SW480 (cell line): Measurements from ENCODE around the gene CDYL.

Experiments used
- DNase-seq: peaks from one replicate; pipeline ENCODE4 v3.0.0-alpha.2; 2016; ENCODE audit warnings: low spot score

The CDYL gene

GRCh38 chr6:4884646-4885340 is 108.6 kb downstream of the CDYL start:
- no peak for DNase-seq

DNA sequence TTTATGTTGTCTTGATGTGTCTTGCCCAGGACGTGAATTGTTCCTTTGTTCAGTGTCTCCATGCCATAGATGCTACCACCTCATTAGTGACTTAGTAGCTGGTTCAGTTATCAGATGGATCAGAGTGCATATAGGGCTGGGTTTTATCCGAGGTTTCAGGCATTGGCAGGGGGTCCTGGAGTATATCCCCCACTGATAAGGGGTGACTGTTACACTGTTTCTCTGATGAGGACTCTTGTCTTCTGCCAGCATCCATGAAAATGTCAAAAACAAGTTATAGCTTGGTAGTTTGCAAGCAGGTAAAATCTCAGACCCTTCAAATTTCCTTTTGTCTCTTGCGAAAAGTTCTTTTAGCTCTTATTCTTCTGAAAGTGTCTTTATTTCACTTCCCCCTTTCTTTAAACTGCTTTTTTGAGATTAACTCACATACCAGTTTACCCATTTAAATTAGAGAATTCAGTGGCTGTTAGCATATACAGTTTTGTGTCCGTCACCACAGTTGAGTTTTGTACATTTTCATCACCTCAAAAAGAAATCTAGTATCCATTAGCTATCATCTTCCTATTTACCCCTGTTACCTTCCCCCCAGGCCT is 109.2 kb downstream of the CDYL start:
- DNase-seq, result no peak

- DNase-seq, result no peak
Observed at GRCh38 chr6:4888841-4889240, 112.6 kb downstream of the CDYL start.

DNA sequence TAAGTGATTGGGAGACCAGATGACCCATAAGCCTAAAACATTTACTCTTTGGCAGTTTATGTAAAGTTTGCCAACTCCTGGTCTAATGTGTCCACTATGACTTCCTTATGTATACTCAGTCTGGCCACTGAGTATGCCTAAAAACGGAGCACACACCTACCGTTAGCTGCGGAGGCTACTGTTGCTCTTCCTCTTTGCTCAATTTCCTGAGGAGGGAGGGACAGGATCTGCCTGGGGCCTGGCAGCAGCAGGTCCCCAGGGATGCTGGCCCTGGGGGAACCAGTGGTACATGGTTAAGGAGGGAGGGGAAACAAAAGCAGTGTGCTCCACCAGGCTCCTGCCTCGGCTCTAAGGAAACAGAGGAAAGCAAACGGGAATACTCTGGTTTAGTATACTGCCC is 113.5 kb downstream of the CDYL start:
- DNase-seq, result no peak

GRCh38 chr6:4890191-4890590 is 114.0 kb downstream of the CDYL start:
- DNase-seq, result no peak

- DNase-seq, result no peak
Observed at GRCh38 chr6:4890627-4891026, 114.4 kb downstream of the CDYL start.

DNA sequence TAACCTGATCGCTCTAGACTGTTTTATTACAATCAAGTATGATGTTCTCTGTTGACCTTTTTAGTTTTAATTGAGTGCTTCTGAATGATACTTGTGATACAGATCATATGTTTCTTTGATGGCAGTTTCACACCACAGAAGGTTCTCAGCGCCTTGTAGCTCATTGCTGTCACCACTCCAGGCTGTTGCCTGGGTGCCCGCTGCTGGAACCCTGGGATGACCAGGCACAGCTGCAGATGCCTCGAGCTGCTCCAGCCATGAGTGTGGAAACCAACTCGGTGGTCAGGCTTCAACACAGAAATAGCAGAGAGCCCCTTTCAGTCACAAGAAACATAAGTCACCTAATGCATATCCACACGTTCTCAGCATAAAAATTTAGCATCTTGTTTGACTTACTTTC is 114.9 kb downstream of the CDYL start:
- no peak for DNase-seq

DNA sequence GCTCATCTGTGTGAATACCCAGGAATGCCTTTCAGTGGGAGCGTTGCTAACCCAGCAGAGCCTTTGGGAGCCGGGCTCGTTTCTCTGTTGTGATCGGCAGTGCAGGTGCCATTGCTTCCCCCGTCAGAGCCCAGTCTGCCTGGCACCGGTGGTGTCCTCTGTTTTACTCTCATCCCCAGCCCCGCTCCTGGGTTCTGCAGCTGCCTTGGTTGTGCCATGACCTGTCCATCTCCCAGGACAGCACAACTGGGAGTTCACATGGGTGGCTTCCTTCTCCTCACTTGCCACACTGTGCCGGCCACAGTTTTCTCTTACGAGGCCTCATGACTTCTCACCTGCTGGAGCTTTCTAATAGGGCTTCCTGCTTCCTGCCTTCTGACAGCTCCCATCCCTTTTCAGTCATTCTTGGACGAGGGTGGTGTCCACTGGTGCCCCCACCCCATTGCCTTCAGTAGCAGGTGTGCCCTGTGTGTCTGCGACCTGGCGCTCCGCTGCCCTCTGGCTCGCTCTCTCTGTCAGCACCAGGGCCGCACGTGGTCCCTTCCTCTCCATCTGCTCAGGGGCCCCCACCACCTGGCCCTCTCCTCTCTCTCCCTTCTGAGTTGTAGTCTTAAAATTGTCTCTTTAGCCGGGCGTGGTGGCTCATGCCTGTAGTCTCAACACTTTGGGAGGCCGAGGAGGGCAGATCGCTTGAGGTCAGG is 116.7 kb downstream of the CDYL start:
- no peak for DNase-seq

GRCh38 chr6:4894049-4894448 is 117.8 kb downstream of the CDYL start:
- DNase-seq, result no peak

DNA sequence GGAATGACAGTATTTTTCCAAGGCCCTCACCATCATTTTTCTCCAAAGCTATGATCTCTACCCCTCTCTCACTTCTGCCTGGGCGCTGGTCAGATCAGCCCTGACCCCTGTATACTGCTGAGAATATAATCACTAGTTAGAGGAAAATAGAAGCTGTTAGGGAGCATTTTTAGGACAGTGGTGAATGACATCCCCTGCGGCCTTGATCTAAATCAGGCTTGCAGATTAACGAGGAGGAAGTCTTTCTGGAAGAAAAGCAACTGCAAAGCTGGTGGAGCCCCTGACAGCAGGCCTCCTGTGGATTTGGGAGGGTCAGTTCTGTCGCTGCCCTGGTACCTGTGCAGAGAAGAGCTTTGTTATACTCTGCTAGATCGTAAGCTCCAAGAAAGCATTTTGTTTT is 119.8 kb downstream of the CDYL start:
- no peak for DNase-seq

DNA sequence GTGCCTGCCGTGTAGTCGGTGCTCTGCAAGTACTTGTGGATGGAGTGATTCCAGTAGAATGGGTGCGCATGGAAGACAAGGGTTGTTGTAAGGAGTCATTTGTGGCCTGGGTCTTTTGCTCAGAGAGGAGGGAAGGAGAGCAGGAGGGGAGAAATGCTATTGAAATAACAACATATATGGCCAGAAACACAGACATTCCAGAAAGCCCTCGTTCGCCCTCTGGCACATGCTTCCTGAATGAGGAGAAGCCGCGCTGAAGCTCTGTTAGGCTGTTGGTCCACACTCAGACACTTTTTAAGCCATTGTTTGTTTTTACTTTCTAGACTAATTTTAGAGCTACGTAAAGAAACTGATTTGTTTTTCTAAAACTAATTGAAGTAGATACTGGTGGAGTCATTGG is 120.2 kb downstream of the CDYL start:
- DNase-seq, result no peak

GRCh38 chr6:4899249-4900034 is 123.2 kb downstream of the CDYL start:
- no peak for DNase-seq

GRCh38 chr6:4901386-4902061 is 125.3 kb downstream of the CDYL start:
- no peak for DNase-seq

- DNase-seq, result no peak
Observed at GRCh38 chr6:4902363-4902762, 126.2 kb downstream of the CDYL start.

DNA sequence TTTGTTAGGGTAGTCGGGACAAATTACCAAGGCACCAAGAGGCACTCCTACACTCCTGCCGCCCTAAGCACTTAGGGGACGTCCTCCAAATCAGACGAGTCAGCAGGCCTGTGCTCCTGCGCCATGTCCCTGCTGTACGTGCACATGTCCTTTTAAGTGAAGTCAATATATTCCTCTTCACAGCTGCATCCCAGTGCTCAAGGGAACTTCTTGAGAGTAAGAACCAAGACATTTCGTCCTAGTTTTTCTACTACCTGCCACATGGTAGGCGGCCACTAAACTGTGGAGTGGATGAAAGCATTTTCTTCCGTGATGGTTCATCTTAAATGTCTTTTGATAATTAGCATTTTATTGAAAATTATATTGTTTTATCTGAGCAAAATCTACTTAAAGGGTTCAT is 126.9 kb downstream of the CDYL start:
- no peak for DNase-seq

GRCh38 chr6:4903751-4904370 is 127.7 kb downstream of the CDYL start:
- no peak for DNase-seq

DNA sequence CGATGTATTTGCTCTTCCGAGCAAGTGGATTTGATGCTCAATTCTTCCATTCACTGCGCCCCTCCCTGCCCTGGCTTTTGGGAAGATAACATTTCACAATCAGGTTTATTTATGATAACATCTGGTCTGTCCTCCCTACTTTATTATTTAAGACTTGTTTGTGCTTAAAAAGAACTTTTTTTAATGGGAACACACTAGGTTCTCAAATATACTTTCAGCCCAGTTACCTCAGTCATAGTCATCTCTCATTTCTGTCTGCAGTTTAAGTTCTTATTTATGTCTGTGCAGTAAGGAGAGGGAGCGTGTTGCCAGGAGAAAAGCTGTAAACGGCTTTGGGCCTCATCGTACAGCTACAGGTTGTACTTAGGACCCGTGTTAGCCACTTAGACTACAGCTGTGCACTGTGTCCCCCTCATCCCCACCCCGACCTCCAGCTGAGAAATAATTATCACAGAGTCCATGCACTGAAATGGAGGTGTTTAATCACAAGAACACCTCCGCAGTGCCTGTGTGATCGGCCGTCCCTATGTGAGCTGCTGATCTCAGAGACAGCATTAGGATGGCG is 128.3 kb downstream of the CDYL start:
- no peak for DNase-seq

GRCh38 chr6:4905826-4906225 is 129.6 kb downstream of the CDYL start:
- DNase-seq, result no peak

GRCh38 chr6:4906293-4907276 is 130.4 kb downstream of the CDYL start:
- no peak for DNase-seq

DNA sequence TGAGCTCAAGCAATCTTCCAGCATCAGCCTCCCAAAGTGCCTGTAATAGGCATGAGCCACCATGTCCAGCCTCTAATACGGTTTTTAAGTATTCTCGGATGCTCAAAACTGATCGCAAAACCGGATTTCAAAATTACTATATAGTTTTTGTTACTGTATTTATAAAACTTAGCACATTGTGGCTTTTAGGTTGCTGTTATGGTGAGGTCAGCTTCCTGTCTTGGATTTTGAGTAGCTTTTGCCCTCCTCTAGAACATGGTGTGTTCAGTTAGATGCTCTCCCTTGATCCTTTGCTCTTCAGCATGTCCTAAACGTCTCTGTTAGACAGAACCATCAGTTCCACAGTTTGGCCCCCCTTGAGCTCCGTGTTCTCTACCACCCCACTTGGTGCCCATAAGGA is 131.4 kb downstream of the CDYL start:
- no peak for DNase-seq
